NCI-H69 (cell line): ENCODE measurements around the gene MROH2B.
"Not testable (repeated sequence)": the region's sequence is repeated elsewhere in the genome, so short reads cannot be mapped to it uniquely, and the experiment has no call there.

Source experiments
- DNase-seq: peaks from one replicate; lab custom pipeline; 2025; lab: John Stamatoyannopoulos, UW

MROH2B gene

DNA sequence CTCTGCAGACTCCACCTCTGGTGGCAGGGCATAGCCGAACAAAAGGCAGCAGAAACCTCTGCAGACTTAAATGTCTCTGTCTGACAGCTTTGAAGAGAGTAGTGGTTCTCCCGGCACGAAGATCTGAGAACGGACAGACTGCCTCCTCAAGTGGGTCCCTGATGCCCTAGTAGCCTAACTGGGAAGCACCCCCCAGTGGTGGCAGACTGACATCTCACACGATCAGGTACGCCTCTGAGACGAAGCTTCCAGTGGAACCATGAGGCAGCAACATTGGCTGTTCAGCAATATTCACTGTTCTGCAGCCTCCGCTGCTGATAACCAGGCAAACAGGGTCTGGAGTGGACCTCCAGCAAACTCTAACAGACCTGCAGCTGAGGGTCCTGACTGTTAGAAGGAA, 48.5 kb downstream of the MROH2B start:
- DNase-seq = not testable (repeated sequence)

GRCh38 chr5:41012318-41012717, 58.8 kb downstream of the MROH2B start:
- DNase-seq = no peak

DNA sequence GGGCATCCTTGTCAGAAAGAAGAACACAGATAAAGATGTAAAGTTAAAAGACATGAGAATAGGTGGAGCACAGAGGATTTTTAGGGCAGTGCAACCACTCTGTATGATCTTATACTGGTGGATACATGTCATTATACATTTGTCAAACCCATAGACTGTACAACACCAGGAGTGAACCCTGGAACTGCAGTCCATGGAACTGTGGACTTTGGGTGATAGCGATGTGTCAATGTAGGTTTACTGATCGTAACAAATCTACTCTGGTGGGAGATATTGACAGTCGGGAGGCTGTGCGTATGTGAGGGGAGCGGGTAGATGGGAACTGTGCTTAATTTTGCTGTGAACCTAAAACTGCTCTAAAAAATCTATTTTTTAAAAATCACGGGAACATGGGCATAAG, 60.6 kb downstream of the MROH2B start:
- no peak for DNase-seq

- peak; percentile 61 for DNase-seq
Measured at GRCh38 chr5:41009232-41009631, 61.9 kb downstream of the MROH2B start.

GRCh38 chr5:41004931-41005330, 66.2 kb downstream of the MROH2B start:
- DNase-seq = no peak

GRCh38 chr5:41003670-41004376, 67.3 kb downstream of the MROH2B start:
- DNase-seq = no peak

GRCh38 chr5:40999966-41000365, 71.2 kb downstream of the MROH2B start:
- DNase-seq = no peak

DNA sequence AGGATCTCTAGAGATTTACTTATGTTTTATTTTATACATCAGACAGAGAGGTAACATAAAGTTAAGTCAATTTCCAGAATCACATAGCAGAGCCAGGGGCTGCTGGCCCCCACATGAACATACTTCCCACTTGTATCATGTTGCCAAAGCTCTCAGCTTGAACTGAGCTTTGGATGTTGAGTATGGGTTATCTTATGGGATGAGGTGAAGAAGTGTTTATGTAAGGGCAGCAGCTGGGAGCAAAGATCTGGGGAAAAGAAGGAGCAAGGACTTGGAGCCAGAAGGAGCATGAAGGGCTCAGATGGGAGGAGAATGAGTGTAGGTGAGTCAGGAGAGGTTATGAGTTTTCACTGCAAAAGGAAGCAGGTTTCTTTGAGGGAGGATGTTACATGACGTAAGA, 72.0 kb downstream of the MROH2B start:
- no peak for DNase-seq

GRCh38 chr5:40995801-40996586, 75.1 kb downstream of the MROH2B start:
- no peak for DNase-seq

GRCh38 chr5:40991981-40992559, 79.1 kb downstream of the MROH2B start:
- no peak for DNase-seq

- no peak for DNase-seq
Measured at GRCh38 chr5:40991168-40991980, 79.8 kb downstream of the MROH2B start.

DNA sequence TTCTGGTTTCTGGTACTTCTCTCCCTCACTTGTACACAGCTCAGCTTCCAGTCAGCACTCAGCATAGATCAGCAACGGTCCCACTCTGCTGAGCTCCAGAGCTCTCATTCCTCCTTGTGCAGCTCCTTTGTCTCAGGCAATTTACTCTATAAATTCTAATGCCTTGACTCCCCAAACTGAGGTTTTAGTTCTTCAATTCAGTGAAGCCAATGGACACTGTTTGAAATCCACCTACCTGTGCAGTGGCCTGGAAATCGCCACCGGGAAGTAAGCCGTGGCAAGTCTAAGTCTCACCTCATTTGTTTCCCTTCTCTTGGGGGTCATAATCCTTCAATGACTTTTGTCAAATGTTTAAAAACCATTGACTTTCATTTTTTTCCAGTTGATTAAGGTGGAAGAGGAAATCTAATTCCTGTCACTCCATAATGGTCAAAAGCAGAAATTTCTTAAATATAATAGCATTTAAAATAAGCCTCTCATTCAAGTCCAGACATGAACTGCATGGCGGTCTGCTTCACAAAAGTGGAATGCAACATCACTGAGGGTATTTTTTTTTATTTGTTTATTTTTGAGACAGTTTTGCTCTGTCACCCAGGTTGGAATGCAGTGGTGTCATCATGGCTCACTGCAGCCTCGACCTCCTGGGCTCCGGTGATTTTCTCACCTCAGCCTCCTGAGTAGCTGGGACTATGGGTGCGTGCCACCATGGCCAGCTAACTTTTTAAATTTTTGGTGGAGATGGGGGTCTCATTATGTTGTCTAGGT, 82.2 kb downstream of the MROH2B start:
- DNase-seq = no peak

GRCh38 chr5:40987349-40987748, 83.8 kb downstream of the MROH2B start:
- no peak for DNase-seq

GRCh38 chr5:40986666-40987065, 84.5 kb downstream of the MROH2B start:
- DNase-seq = peak; percentile 35

GRCh38 chr5:40985501-40985900, 85.6 kb downstream of the MROH2B start:
- DNase-seq = peak; percentile 91

DNA sequence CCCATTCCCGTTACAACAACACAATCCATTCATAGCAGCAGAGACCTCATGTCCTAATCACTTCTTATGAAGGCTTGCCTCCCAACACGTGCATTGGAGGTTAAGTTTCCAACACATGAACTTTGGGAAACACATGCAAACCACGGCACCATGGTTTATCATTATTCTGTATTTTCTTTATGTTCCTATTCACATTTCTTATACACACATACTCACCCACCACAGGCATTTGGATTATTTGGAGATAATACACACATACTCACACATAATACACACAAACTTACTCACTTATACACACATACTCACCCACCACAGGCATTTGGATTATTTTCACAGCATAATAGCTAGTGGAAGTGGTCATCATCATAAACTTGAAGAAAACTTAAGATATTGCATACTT, 86.3 kb downstream of the MROH2B start:
- DNase-seq = no peak

GRCh38 chr5:40983781-40984180, 87.4 kb downstream of the MROH2B start:
- DNase-seq = no peak

DNA sequence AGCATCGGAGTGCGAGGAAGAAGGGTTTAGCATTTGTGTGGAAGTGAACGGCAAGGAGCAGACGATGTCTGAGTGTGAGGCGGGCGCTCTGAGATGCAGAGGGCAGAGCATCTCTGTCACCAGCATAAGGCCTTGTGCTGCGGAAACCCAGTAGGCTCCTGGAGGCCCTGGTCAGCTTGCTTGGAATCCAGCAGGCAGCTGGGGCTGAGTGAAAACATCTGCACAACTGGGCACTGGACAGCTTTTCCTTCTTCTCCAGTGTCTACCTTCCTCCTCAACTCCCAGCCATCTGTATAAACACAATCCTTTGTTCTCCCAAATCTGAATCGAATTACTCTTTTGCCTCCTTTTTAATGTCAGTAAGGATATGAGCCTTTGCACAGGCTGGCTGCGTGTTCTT, 89.7 kb downstream of the MROH2B start:
- DNase-seq = peak; percentile 21

GRCh38 chr5:40976836-40977235, 94.3 kb downstream of the MROH2B start:
- peak; percentile 71 for DNase-seq

GRCh38 chr5:40976041-40976440, 95.1 kb downstream of the MROH2B start:
- DNase-seq = peak; percentile 45

GRCh38 chr5:40973364-40974004, 97.7 kb downstream of the MROH2B start:
- no peak for DNase-seq
